ENCODE measurements around the gene SYNPR.

SYNPR gene

GRCh38 chr3:63477494-63478129 is 199.5 kb downstream of the SYNPR start:
- DNase-seq = no peak

GRCh38 chr3:63478990-63479660 is 201.0 kb downstream of the SYNPR start:
- DNase-seq = no peak

DNA sequence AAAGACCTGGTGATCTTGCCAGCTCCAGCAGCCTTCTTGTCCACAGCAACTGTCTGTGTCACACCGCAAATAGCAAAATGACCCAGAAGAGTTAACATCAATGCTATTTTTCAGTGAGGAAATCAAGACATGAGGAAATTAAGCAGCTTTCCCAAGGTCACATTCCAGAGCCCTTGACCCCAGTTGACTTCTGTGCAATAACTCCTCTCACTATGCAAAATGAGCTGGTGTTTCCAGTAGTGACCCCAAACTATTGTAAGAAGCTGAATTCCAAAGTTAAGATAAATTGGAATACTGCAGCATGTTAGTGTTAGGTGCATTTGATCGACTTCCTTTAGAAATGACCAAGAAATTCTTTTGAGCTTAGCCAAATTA is 201.5 kb downstream of the SYNPR start:
- DNase-seq = no peak

DNA sequence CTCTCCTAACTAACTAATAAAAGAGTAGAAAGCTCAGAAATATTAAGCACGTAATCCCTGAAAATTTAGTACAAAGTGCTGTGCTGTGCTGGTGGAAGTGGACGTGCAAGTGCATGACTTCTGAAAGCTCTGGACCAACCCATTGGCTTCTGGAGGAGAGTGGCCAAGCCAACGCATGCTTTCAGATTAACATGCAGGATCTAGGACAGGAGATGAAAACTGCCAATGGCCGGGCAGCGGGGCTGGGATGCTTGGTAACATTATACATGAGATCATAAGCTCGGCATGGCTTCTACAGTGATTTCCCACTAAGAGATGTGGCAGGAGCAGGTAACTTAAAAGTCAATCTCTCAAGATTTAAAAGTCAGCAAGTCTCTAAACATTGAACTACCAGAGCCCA is 203.5 kb downstream of the SYNPR start:
- no peak for DNase-seq

DNA sequence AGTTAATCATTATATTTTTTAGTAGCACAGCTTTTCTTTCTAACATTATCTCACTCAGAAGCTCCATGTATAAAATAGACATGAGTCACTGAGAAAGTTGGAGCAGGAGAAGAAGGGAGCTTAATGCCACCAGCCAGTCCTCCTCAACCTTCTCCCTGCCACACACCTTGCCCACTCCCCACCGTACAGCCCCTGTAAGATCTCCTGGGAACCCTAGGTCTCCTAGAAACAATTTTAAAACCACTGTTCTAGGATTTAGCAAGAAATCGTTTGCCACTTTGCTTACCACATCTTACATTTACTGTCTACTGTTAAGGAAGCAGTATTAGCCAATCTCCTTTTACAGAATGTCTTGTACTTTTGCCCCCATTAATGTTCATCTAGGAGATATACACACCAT is 204.2 kb downstream of the SYNPR start:
- DNase-seq = no peak

DNA sequence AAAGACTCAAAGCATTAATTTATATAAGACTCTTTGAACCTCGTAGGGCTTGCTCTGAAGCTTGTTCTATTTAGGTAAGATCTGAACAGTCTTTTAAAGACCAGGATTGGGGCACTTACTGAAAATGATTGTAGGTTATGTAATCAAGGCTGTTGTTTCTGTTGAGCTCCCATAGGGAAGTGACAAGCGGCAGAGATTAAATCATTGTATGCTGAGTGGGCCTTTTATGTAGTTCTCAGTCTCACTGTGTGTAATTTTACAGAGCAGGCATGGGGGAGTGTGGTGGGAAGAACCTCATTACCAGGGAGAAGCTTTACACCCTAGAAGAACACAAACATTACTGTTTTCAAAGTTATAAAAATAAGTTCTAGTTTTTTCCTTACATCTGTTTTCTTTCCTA is 214.4 kb downstream of the SYNPR start:
- no peak for DNase-seq

DNA sequence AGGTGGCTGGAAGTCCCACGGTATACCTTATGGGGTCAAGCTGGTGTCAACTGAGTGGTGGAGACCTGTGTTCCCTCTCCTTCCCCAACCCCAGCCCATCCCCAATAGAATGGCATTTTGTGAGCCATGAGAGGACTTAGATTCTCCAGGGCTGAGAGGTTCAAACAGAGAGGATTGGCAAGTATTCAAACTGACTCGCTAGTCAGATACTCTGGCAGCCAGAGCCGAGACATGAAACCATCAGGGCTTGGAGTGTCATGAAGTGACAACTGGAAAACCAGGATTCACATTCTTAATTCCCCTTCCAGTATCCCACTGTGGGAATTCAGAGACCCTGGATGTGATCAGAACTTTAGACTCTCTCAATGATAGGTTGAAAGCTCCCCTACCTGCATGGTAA is 215.0 kb downstream of the SYNPR start:
- DNase-seq = no peak

DNA sequence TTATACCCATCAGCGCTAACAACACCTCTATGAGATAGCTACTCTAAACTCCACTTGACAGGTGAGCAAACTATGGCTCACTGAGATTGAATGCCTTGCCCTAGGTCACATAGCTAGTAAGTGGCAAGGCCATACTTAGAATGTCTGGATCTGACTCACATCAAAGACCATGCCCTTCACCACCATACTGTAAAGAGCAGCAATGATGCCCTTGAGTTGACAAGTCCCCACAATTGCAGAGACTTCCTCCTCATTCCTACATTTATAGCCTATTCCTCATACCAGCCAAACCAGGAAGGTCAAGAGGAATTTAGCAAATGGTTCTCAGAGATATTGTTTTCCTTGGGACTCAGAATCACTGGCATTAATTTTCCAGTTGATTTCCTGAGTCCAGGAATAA is 216.5 kb downstream of the SYNPR start:
- no peak for DNase-seq

DNA sequence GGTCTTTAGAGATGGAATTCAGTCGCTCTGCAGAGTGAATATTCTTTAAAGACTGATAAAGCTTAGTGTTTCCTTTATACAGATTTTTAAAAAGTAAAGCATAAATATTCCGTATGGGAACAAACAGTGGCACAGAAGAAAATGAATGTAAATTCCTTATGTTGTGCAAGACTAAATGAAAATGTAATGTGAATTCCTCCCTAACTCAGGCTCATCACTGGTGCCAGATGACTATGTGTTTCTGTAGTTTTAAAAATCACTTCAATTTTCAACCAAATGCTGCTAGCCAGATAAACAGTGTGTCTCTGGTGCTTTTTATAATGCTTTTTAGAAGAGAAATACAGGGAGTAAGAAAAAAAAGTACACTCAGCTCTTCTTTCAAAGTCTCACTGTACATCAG is 219.5 kb downstream of the SYNPR start:
- no peak for DNase-seq

GRCh38 chr3:63500196-63500595 is 222.1 kb downstream of the SYNPR start:
- no peak for DNase-seq

DNA sequence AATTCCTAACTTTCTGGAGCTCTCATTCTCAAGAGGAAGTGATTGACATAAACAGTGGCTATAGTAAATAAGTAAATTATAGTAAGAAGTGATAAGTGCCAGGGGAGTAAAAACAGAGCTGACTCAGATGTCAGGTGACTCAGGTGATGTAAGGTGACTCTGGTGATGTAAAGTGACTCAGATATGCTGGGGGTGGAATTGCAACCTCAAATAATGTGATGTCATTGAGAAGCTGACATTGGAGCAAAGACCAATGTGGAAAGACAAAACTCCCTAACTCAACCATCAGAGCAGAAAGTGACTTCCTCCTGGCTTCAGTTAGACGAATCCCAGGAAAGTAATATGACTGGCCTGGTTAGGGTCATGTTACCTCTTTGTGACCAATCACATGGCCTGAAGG is 230.2 kb downstream of the SYNPR start:
- DNase-seq = no peak

DNA sequence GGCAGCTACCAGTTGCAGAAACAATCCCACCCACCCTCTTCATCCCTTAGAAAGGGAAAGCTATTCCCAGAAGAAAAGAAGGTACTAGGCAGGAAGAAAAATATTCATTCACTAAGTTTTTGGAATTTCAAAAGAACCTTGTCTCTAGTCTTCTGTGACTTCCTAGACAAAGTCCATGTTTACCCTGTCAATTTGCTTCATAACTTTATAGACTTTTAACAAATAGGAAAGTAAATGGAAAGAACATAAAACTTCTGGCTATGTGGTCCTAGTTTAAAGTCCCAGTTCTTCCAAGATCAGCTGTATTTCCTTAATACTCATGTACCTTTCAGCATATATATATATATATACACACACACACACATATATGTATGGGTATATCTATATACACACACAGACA is 230.7 kb downstream of the SYNPR start:
- no peak for DNase-seq

DNA sequence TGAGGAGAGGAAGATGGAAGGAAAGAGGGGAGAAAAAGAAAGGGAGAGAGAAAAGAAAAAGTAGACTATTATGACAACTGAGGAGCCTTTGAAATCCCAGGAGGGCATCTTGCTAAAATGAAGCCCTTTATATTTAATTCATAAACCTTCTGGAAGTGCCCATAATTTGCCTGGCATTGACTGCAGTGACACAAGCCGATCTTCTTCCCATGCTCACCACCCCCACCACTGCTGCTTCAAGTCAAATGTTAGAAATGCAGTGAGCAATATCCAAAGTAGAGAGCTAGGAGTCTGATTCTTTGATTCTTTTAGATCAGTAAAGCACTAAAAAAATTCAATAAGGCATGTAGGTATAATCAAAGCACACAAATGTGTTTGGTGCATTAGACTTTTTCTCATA is 235.7 kb downstream of the SYNPR start:
- DNase-seq = no peak

DNA sequence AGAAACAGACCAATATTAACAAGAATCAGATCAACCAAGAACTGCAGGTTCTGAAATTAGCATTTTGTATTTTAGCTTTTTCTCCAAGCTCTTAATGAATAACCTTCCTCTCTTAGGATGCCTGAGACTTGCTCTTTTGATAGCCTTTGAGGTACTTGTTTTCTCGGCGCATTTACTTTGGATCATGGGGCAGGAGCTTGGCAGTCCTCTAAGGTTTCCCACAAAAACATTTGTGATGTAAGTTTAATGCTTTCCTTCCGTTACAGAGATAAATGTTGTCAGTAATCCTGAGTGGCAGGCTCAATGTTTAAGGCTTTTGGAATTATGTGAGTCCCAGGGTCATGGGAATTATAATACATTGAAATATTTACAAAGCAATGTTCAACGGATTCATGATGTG is 236.6 kb downstream of the SYNPR start:
- DNase-seq = no peak

DNA sequence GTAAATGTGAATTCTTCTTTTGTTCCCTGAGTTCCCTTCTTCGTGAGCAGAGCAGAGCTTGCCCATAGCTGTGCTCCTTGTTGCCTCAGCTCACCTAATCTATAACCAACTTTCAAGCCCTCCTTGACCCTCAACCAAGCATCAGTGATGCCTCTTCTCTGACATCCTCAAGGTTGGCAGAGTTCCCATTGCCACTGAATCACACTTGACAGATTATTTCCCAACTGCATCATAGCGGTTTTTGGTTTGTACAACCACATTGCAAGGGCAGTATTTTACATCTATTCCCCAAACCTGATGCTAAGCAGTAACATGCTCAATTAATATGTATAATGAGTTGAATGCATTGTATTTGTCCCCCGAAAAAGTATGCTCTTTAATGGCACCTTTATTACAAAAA is 241.3 kb downstream of the SYNPR start:
- DNase-seq = no peak

DNA sequence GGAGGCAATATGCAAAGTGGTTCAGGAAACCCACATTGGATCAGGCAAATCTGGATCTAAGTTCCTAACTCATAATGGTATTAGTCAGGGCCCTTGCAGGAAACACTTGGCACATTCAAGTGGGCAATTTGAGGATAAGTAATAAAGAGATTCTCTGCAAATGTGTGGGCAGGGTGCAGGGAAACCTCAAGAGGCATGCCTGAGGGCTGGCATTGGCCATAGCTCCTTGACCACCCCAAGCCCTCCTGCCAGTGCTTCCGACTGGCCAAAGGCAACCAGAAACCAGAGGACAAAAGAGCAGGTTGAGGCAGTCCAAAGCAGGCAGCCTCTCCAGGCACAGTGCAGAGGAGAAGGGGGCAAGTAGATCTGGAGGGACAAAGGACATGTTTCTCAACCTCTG is 243.5 kb downstream of the SYNPR start:
- DNase-seq = no peak

GRCh38 chr3:63523100-63523499 is 245.0 kb downstream of the SYNPR start:
- DNase-seq = no peak

DNA sequence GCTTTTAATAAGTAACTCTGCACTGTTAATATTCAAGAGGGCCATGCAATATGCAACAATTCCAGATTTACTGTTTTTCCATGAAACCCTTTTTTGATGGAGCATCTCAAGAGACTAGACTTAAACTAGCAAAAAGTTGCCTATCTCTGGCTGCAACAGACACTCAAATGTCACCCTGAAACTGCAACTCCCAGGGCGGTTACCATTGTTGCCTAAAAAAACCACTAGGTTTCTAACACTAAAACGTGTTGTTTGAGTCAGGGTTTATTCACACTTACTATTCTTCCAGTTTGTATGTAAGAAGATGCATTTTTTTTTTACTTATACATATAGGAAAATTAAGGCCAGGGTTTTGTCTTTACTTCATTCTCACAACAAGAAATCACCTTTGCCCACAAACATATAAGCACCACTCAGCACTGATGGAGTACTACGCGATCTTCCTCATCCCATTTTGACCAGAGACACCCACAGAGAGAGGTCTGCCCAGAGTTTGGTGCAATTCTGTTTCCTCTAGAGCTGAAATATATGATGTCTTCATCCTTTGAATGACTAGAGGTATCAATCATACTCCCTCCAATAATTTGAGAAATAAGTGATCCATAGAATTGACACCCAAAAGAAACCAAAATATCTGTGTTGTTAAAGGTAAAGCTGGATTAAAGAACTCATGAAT is 250.4 kb downstream of the SYNPR start:
- no peak for DNase-seq

DNA sequence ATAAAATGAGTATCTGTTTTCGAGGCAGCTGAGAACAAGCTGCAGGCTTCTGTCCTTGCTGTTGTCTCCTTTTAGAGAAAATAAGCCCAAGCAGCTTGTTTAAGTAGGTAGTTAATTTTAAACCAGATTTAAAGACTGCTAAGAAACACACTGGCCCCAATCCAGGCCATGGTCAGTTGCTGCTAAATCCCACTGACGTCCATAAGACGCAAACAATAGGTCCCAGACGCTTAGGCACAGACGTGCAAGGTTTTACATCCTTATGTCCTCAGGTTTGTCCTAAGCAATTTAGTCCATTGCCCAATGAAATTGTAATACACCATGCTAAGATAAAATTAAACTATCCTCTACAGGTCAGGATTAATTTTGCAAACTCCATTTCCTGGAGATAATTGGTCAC is 254.4 kb downstream of the SYNPR start:
- DNase-seq = no peak

- no peak for DNase-seq
Measured at GRCh38 chr3:63538919-63539318, 260.8 kb downstream of the SYNPR start.

DNA sequence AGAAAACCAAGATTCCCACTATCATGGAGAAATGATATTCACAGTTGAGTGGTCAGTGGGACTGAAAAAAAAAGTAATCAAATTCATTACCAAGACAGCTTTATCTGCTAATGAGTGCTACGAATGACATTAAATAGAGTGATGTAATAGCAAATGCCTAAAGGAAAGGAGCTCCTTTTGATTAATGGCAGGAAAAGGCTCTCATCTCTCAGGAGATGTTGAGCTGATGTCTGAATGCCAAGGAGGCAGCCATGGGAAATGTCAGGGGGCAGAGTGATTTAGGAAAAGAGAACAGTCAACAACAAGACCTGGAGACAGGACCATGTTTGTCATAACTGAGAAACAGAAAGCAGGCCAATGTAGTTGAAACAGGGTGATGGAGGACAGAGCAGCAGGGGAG is 277.7 kb downstream of the SYNPR start:
- no peak for DNase-seq

DNA sequence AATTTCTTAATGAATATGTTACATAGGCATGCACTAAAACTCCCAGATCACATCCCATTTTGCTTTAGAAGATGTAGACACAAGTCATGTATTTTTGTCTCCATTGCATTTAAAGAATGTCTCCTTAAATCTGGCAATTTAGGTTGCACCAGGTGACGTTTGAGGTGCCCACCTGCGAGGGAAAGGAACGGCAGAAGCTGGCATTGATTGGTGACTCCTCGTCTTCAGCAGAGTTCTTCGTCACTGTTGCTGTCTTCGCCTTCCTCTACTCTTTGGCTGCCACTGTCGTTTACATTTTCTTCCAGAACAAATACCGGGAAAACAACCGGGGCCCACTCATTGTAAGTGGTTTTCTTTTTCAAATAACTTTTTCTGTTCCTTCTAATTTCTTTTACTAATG is 278.3 kb downstream of the SYNPR start:
- DNase-seq = no peak

DNA sequence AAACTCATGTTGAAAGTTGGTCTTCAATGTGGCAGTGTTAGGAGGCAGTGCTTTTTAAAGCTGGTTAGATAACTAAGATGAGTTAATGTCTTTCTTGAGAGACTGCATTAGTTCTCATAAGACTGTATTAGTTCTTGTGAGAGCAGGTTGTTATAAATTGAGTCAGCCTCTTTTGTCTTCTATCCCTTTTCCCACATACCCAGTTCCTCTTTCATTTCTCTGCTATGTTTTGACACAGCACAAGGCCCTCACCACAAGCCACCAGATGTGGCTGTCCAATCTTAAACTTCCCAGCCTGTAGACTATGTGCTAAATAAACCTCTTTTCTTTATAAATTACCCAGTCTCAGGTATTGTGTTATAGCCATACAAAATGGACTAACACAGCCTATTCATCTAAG is 279.8 kb downstream of the SYNPR start:
- no peak for DNase-seq

- DNase-seq = no peak
Measured at GRCh38 chr3:63559884-63560283, 281.8 kb downstream of the SYNPR start.

GRCh38 chr3:63561879-63562278 is 283.8 kb downstream of the SYNPR start:
- no peak for DNase-seq

Measured in CD4-positive, alpha-beta T cell treated with Interleukin-4 for 1 hour (primary cell).